Retinal pigment epithelial cell (primary cell): ENCODE measurements around the gene LAMA2.

ENCODE experiments used
- DNase-seq: peaks from one replicate; pipeline ENCODE4 v3.0.0-alpha.2; 2010; ENCODE audit warnings: low read depth
- H3K4me3 ChIP-seq: 2 replicates; pipeline ENCODE4 v1.5.1; 2011; ENCODE audit warnings: mild to moderate bottlenecking, low read length, control low read depth, moderate library complexity
- CTCF ChIP-seq: conservative IDR thresholded peaks from 2 replicates; pipeline ENCODE4 v1.5.1; 2011; ENCODE audit warnings: low read depth, low read length, control low read depth, inconsistent platforms

Gene LAMA2

GRCh38 chr6:129369737-129370136 lies 486.8 kb downstream of the LAMA2 start:
- no peak overlapping the region for H3K4me3 ChIP-seq
- TF ChIP-seq CTCF = no peak
- DNase-seq = no peak

GRCh38 chr6:129370268-129370916 lies 487.5 kb downstream of the LAMA2 start:
- peak; percentile 63 for TF ChIP-seq CTCF
- H3K4me3 ChIP-seq = no peak overlapping the region
- DNase-seq = no peak

- DNase-seq = no peak
- no peak overlapping the region for H3K4me3 ChIP-seq
- no peak for TF ChIP-seq CTCF
Observed at GRCh38 chr6:129381885-129382284, 498.9 kb downstream of the LAMA2 start.

- no peak for DNase-seq
- TF ChIP-seq CTCF = no peak
- H3K4me3 ChIP-seq = no peak overlapping the region
Observed at GRCh38 chr6:129382916-129383315, 500.0 kb downstream of the LAMA2 start.

GRCh38 chr6:129385117-129385516 lies 502.2 kb downstream of the LAMA2 start:
- DNase-seq = no peak
- TF ChIP-seq CTCF = no peak
- H3K4me3 ChIP-seq = no peak overlapping the region

GRCh38 chr6:129390900-129391299 lies 508.0 kb downstream of the LAMA2 start:
- DNase-seq = no peak
- H3K4me3 ChIP-seq = no peak overlapping the region
- TF ChIP-seq CTCF = no peak

GRCh38 chr6:129393654-129394053 lies 510.7 kb downstream of the LAMA2 start:
- no peak for DNase-seq
- no peak overlapping the region for H3K4me3 ChIP-seq
- no peak for TF ChIP-seq CTCF
